NCI-H2081 (cell line): ENCODE measurements around the gene MIPOL1.
"Not testable (repeated sequence)": the region's sequence is repeated elsewhere in the genome, so short reads cannot be mapped to it uniquely, and the experiment has no call there.

Experiments used
- DNase-seq, 2 experiments: peaks; one replicate each; lab custom pipeline; 2025; lab: John Stamatoyannopoulos, UW

Gene MIPOL1

GRCh38 chr14:37197421-37198272 lies at the start of gene MIPOL1:
TSS of gene MIPOL1 (plus strand) at chr14:37197937. CDS start at chr14:37247889, 49,952 bp downstream.
- peak; percentile 82 to 93 for DNase-seq

- DNase-seq, result peak; percentile 45 to 58
Observed at GRCh38 chr14:37150414-37150813, 47.3 kb upstream of the MIPOL1 start.

GRCh38 chr14:37153005-37153404 lies 44.7 kb upstream of the MIPOL1 start:
- DNase-seq, result no peak

GRCh38 chr14:37153483-37153882 lies 44.3 kb upstream of the MIPOL1 start:
- no peak for DNase-seq

- DNase-seq, result no peak
Observed at GRCh38 chr14:37157987-37158386, 39.8 kb upstream of the MIPOL1 start.

GRCh38 chr14:37162307-37162706 lies 35.4 kb upstream of the MIPOL1 start:
- DNase-seq, result not testable (repeated sequence)

GRCh38 chr14:37165794-37166193 lies 31.9 kb upstream of the MIPOL1 start:
- no peak for DNase-seq

GRCh38 chr14:37167151-37168047 lies 30.3 kb upstream of the MIPOL1 start:
- DNase-seq, result no peak

GRCh38 chr14:37168721-37169120 lies 29.0 kb upstream of the MIPOL1 start:
- no peak for DNase-seq

- DNase-seq, result no peak
Observed at GRCh38 chr14:37170237-37170636, 27.5 kb upstream of the MIPOL1 start.

- no peak for DNase-seq
Observed at GRCh38 chr14:37170993-37171392, 26.7 kb upstream of the MIPOL1 start.

GRCh38 chr14:37171678-37172023 lies 26.1 kb upstream of the MIPOL1 start:
- DNase-seq, result no peak

- DNase-seq, result peak; percentile 80 to 89
Observed at GRCh38 chr14:37172024-37172869, 25.5 kb upstream of the MIPOL1 start, which contains the start of gene SLC25A21. TSS of gene SLC25A21 (minus strand) at chr14:37172606.

- no peak for DNase-seq
Observed at GRCh38 chr14:37172936-37173614, 24.7 kb upstream of the MIPOL1 start.

- no peak for DNase-seq
Observed at GRCh38 chr14:37179896-37180502, 17.7 kb upstream of the MIPOL1 start.

- DNase-seq, result not testable (repeated sequence)
Observed at GRCh38 chr14:37180886-37181285, 16.9 kb upstream of the MIPOL1 start.

- DNase-seq, result no peak
Observed at GRCh38 chr14:37181441-37181840, 16.3 kb upstream of the MIPOL1 start.

- not testable (repeated sequence) for DNase-seq
Observed at GRCh38 chr14:37184520-37184919, 13.2 kb upstream of the MIPOL1 start.

- no peak for DNase-seq
Observed at GRCh38 chr14:37185670-37186069, 12.1 kb upstream of the MIPOL1 start.

GRCh38 chr14:37186865-37187264 lies 10.9 kb upstream of the MIPOL1 start:
- no peak for DNase-seq

- no peak for DNase-seq
Observed at GRCh38 chr14:37187294-37187693, 10.4 kb upstream of the MIPOL1 start.
